ENCODE measurements around the gene DDX41. TPM values are rescaled to one million over a fixed set of nuclear protein-coding genes. Genes with fewer than 3 reads are reported as not detected.
A peak's percentile ranks its signal among the peaks of the same experiment; 100 is the strongest.

The DDX41 gene
- total and polyA plus RNA-seq, 2 donors (not counting 1 experiment from before 2014, with no cell fraction given) = 66.8 to 79.1 TPM

DNA sequence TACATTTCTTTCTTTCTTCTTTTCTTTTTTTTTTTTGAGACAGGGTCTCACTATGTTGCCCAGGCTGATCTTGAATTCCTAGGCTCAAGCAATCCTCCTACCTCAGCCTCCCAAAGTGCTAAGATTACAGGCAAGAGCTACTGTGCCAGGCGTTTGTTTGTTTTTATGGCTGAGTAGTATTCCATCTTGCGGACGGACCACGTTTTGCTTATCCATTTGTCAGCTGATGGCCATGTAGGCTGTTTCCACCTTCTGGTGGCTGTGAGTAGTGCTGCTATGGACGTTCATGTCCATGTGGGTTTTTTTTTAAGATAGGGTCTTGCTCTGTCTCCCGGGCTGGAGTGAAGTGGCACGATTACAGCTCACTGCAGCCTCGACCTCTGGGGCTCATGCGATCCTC lies 9.6 kb downstream of the DDX41 start:
- no peaks in the 10 kb centered on the region for H3K9me3 ChIP-seq (ENCODE audit: control insufficient read depth, insufficient read depth, low read depth, low read length)
- TF ChIP-seq CTCF (conservative IDR thresholded peaks at IDR 0.05 in 1 of 2, IDR thresholded peaks at IDR 0.05 in 1 of 2; ENCODE audit: low read depth in 1 of 2, low read length in 2 of 2) (peak; percentile 5 to 29), EZH2 (IDR thresholded peaks at IDR 0.05; ENCODE audit: low read length, missing control alignments) (no peak)
- no peaks in the 10 kb centered on the region for H3K79me2 ChIP-seq (ENCODE audit: control insufficient read depth, insufficient read depth, low read length)
- H3K4me1 ChIP-seq (ENCODE audit: control insufficient read depth, extremely low read depth, insufficient read depth, low read length) = no peaks in the 10 kb centered on the region
- H3K4me2 ChIP-seq (ENCODE audit: extremely low read depth, insufficient read depth, low read length) = no peak overlapping the region
- no peak overlapping the region for H3K4me3 ChIP-seq (replicated peaks in 1 of 4; ENCODE audit: control extremely low read depth in 1 of 4, insufficient read depth in 1 of 4, low read depth in 3 of 4, low read length in 4 of 4)
- DNase-seq (ENCODE audit: low read depth in 2 of 2) = no peak
- no peaks in the 10 kb centered on the region for H3K27me3 ChIP-seq (ENCODE audit: control insufficient read depth, insufficient read depth, low read length)
- H3K27ac ChIP-seq (ENCODE audit: insufficient read depth, low read length) = no peak overlapping the region
- no peak overlapping the region for H2AFZ ChIP-seq (ENCODE audit: low read length)
- H3K9ac ChIP-seq (ENCODE audit: insufficient read depth, low read length) = no peak overlapping the region
- peaks cover 18% of the 10 kb centered on the region for H3K36me3 ChIP-seq (ENCODE audit: control insufficient read depth, insufficient read depth, low read length)
- no peaks in the 10 kb centered on the region for H4K20me1 ChIP-seq (ENCODE audit: control insufficient read depth, extremely low read depth, insufficient read depth, low read length)

- no peaks in the 10 kb centered on the region for H3K27me3 ChIP-seq (ENCODE audit: control insufficient read depth, insufficient read depth, low read length)
- no peak for DNase-seq (ENCODE audit: low read depth in 2 of 2)
- H3K9ac ChIP-seq (ENCODE audit: insufficient read depth, low read length) = no peak overlapping the region
- H3K79me2 ChIP-seq (ENCODE audit: control insufficient read depth, insufficient read depth, low read length) = no peaks in the 10 kb centered on the region
- peaks cover 5% of the 10 kb centered on the region for H3K36me3 ChIP-seq (ENCODE audit: control insufficient read depth, insufficient read depth, low read length)
- H3K4me2 ChIP-seq (ENCODE audit: extremely low read depth, insufficient read depth, low read length) = no peak overlapping the region
- no peak overlapping the region for H3K27ac ChIP-seq (ENCODE audit: insufficient read depth, low read length)
- H3K9me3 ChIP-seq (ENCODE audit: control insufficient read depth, insufficient read depth, low read depth, low read length) = no peaks in the 10 kb centered on the region
- H3K4me3 ChIP-seq (replicated peaks in 1 of 4; ENCODE audit: control extremely low read depth in 1 of 4, insufficient read depth in 1 of 4, low read depth in 3 of 4, low read length in 4 of 4) = no peak overlapping the region
- TF ChIP-seq EZH2 (IDR thresholded peaks at IDR 0.05; ENCODE audit: low read length, missing control alignments) = no peak
- TF ChIP-seq CTCF (conservative IDR thresholded peaks at IDR 0.05 in 1 of 2, IDR thresholded peaks at IDR 0.05 in 1 of 2; ENCODE audit: low read depth in 1 of 2, low read length in 2 of 2) = no peak
- no peak overlapping the region for H2AFZ ChIP-seq (ENCODE audit: low read length)
- H3K4me1 ChIP-seq (ENCODE audit: control insufficient read depth, extremely low read depth, insufficient read depth, low read length) = peaks cover 8% of the 10 kb centered on the region
- no peaks in the 10 kb centered on the region for H4K20me1 ChIP-seq (ENCODE audit: control insufficient read depth, extremely low read depth, insufficient read depth, low read length)
Observed at GRCh38 chr5:177505075-177505474, 11.7 kb downstream of the DDX41 start.

GRCh38 chr5:177504086-177505056 lies 12.4 kb downstream of the DDX41 start:
- Histone ChIP-seq H3K9me3 (ENCODE audit: control insufficient read depth, insufficient read depth, low read depth, low read length) (no peaks in the 10 kb centered on the region), H3K27ac (ENCODE audit: insufficient read depth, low read length) (no peak overlapping the region), H2AFZ (ENCODE audit: low read length) (no peak overlapping the region), H3K9ac (ENCODE audit: insufficient read depth, low read length) (no peak overlapping the region), H4K20me1 (ENCODE audit: control insufficient read depth, extremely low read depth, insufficient read depth, low read length) (no peaks in the 10 kb centered on the region), H3K79me2 (ENCODE audit: control insufficient read depth, insufficient read depth, low read length) (no peaks in the 10 kb centered on the region), H3K4me2 (ENCODE audit: extremely low read depth, insufficient read depth, low read length) (no peak overlapping the region), H3K4me1 (ENCODE audit: control insufficient read depth, extremely low read depth, insufficient read depth, low read length) (peaks cover 11% of the 10 kb centered on the region), H3K27me3 (ENCODE audit: control insufficient read depth, insufficient read depth, low read length) (no peaks in the 10 kb centered on the region), H3K4me3 (replicated peaks in 1 of 4; ENCODE audit: control extremely low read depth in 1 of 4, insufficient read depth in 1 of 4, low read depth in 3 of 4, low read length in 4 of 4) (no peak overlapping the region), H3K36me3 (ENCODE audit: control insufficient read depth, insufficient read depth, low read length) (peaks cover 5% of the 10 kb centered on the region)
- no peak for DNase-seq (ENCODE audit: low read depth in 2 of 2)
- no peak for TF ChIP-seq CTCF (conservative IDR thresholded peaks at IDR 0.05 in 1 of 2, IDR thresholded peaks at IDR 0.05 in 1 of 2; ENCODE audit: low read depth in 1 of 2, low read length in 2 of 2)
- no peak for TF ChIP-seq EZH2 (IDR thresholded peaks at IDR 0.05; ENCODE audit: low read length, missing control alignments)

Data from fibroblast of lung (primary cell).